GM19025 (cell line): ENCODE data around the gene RFLNA.

Experiments used
- ATAC-seq: cut with Tn5 transposase; IDR thresholded peaks from one replicate; pipeline ENCODE4 v1.9.1; 2021; ENCODE audit warnings: mild to moderate bottlenecking, low read depth, moderate library complexity; ENCODE audit not compliant: unreplicated experiment

RFLNA gene

DNA sequence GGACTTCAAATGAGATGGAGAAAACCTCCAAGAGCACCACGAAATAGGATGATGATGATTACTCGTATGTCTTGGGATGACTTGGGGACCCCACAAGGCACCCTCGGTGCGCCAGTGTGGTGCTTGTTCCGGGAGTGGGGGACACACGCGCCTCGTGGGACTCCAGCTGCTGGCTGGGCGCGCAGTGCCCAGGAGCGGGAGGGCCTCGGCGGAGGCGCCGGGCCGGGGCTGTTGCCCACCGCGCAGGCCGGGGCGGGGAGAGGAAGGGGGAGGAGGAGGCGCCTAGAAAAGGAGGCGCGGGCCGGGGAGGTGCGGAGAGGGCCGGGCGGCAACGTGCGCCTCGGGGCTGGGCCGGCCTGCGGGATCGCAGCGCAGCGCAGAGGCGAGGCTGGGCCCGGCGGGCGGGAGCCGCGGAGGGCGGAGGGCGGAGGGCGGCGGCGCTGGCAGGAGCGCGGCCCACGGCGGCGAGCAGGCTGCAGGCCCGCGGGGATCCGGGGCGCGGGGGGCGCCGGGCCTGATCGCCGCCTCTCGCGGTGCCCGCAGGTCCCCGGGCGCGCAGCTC is at the start of gene RFLNA:
RFLNA (plus strand) TSS at position 314 of the 562 bp plus-strand sequence. CDS start 337 bp downstream, outside the sequence.
- ATAC-seq = no peak

DNA sequence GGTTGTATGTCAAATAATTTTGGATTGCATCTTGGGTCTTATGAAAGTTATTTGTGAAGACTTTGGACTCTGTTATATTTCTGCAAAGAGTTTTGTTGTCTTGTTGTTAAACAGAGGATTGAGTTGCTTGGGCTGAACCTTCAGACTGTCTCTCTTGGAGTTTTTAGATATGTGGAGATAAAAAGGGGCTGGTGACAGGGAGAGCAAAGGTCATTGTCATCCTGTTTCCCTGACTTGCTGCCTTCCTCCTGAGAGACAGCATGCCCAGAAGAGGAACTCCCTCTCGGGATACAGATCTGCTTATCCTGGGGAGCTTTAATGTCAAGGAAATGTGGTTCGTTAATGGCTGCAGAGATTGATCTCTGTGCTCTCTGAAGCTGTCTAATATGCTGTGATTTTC is 47.6 kb upstream of the RFLNA start:
- ATAC-seq = no peak

GRCh38 chr12:124248941-124249825 is 45.7 kb upstream of the RFLNA start:
- ATAC-seq = no peak

DNA sequence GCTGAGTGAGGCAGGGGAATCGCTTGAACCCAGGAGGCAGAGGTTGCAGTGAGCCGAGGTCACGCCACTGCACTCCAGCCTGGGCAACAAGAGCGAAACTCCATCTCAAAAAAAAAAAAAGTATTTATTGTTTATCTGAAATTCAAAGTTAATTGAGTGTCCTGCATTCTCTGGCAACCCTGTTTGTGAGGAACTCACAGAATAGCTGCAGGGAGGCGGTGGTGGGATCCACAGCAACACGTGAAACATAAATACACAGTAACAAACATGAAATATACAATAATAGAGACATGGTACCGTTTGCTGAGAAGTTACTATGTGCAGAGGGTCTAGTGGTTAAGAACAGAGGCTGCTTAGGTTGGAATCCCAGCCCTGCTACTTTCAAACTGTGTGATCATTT is 43.7 kb upstream of the RFLNA start:
- no peak for ATAC-seq

DNA sequence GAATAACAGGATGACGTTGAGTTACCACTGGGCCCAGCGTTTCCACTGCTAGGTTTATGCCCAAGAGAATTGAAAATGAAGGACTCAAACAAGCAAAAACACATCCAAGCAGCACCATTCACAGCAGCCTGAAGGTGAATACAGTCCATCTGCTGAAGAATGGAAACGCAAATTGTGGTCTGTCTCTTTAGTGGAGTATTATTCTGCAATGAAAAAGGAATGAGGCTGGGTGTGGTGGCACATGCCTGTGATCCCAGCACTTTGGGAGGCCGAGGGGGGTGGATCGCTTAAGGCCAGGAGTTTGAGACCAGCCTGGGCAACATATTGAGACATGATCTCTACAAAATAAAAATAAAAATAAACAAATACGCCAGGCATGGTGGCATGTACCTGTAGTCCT is 41.9 kb upstream of the RFLNA start:
- no peak for ATAC-seq

DNA sequence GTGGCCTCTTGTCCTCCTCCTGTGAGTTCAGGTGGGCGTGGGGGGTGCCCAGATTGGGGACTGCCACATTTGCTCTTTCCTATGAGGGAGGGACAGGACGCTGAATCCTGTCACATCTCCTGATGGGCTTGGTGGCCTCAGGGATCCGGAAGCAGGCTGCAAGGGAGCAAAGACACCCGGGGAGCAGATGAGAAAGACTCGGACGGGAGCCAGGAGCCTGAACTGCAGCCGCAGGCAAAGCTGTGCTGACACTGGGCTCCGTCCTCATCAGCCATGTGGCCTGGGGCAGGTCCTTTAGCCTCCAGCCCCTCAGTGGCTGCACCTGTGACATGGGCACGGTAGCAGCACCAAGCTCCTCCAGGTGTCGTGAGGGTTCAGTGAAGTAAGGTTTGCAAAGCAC is 40.8 kb upstream of the RFLNA start:
- no peak for ATAC-seq

DNA sequence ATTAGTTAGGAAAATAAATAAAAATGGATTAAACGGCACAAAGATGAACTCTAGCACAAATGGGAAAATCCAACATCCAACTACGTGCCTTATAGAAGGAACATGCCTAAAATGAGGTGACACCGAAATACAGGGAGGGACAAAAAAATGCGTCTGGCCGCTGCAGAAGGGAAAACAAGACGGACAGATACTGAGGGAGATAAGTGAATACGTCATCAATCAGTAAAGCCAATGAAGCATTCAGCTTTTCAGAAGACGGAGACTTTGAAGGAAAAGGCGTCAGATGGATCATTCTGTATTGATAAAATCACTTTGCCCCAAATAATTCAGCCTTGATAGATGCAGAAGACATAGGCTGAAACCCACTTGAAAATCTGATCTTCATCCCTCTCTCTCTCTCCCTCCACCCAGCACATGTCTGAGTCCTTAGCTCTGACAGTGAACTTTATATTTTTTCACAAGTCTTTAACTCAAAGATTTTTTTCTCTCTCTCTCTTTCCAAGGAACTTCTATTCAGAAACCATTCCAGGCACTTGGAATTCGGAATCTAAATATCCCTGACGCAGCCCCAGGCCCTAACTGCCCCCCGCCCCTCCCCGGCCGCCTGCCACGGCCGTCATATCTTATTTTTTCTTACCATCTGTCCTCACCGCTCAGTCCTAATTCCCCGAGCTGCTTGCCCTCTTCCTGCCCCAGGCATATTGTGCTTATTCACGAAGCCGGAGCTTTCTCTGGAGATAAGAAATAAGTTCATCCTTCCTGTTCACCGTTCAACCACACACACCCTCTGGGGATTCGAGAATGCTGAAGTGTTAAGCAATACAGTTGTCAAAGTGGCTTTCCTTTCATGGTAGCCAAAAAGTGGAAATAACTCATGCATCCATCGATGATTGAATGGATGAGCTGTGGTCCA is 35.5 kb upstream of the RFLNA start:
- ATAC-seq = no peak

DNA sequence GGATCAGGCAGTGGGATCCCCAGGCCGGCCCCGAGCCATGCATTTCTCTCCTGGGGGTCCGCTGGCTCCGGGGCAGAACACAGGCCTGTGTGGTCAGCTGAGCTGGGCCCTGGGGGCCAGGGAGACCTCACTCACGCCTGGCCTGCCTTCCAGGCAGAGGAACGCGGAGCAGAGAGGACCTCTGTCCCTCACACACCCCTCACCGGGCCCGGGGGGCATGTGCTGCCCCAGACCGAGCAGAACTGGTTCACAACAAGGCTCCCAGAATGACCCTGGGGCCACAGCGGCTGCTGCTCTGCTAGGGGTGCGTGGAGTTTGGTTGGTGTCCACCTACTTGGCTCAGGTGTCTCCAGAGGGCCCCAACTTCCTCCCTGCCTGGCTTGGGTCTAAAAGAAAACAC is 33.0 kb upstream of the RFLNA start:
- ATAC-seq = no peak

GRCh38 chr12:124264089-124264795 is 30.7 kb upstream of the RFLNA start:
- ATAC-seq = no peak

DNA sequence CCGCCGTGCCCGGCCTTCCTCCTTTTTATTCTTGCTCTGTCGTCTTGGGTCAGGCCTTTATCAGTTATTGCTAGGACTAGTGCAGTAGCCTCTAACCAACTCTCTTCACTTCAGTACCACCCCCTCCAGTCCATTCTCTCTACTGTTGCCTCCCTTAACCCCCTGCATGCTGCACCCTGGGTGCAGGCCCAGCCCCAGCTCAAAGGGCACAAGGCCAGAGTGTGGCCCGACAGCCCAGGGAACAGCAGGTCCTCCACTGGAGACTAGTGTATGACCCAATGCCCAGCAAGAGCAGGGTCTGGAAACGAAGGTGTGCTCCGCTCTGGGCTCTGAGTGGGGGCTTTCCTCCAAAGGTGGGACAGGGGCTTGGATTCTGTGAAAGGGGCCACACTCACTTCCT is 30.0 kb upstream of the RFLNA start:
- no peak for ATAC-seq

GRCh38 chr12:124267205-124267778 is 27.6 kb upstream of the RFLNA start:
- ATAC-seq = no peak

GRCh38 chr12:124270671-124271070 is 24.2 kb upstream of the RFLNA start:
- no peak for ATAC-seq

GRCh38 chr12:124273630-124274029 is 21.3 kb upstream of the RFLNA start:
- ATAC-seq = no peak

DNA sequence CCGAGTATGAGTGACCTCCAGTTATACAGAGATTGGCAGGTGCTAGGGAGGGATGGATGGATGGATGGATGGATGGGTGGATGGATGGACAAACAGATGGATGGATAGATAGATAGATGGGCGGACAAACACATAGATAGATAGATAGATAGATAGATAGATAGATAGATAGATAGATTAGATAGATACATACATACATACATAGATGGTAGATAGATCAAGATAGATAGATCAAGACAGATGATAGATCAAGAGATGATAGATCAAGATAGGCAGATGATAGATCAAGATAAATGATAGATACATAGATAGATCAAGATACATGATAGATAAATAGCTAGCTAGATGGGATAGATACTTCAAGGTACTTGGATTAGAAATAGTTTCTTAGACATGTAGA is 18.6 kb upstream of the RFLNA start:
- ATAC-seq = no peak

DNA sequence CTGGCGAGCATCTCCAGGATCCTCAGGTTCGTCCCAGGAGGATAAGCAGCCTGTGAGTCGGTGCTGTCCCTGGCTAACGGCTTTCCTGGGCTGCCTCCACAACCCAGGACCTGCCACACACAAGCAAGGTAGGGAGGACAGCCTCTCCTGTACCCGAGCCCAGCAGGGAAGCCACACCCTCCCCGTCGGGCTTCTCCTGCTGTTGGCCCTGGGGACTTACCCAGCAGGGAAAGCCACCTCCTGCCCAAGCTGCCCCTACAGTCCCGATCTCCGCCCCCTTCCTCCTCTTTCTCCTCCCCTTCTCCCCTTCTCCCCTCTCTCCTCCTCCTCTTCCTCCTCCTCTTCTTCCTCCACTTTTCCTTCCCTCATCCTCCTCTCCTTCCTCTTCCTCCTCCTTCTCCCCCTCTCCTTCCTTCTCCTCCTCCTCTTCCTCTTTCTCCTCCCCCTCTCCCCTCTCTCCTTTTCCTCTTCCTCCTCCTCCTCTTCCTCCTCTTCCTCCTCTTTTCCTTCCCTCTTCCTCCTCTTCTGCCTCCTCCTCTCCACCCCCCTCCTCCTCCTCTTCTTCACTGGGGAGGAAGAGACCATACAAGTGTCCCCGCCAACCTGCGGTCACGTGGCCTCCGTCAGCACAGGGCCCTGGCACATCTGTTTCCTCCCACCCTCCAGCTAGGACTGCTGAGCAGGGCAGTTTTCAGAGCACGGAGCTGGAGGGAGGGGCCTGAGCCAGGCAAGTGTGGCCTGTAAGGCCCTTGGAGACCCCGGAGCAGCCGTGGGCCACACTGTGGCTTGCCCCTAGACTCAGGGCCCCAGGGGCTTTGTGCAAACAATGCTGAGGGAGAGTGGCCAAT is 17.3 kb upstream of the RFLNA start:
- ATAC-seq = no peak

GRCh38 chr12:124278389-124279101 is 16.3 kb upstream of the RFLNA start:
- ATAC-seq = no peak

GRCh38 chr12:124279315-124279714 is 15.6 kb upstream of the RFLNA start:
- no peak for ATAC-seq

DNA sequence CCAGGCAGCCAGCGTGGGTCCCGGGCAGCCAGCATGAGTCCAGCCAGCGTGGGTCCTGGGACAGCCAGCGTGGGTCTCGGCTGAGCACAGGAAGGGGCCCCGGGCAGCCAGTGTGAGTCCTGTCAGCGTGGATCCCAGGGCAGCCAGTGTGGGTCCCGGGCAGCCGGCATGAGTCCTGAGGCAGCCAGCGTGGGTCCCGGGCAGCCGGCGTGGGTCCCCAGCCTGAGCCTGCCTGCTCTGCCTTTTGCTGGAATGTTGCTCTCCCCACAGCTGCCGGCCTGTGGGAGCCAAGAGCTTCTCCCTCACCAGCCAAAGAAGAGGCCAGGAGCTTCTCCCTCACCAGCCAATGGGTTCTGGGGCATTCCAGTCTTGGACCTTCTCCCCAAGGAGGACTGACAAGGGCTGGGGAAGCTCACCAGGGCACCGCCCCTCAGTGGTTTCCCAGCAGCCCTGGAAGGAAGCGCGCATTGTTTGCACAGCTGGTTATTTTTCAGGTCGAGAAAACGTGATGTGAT is 15.0 kb upstream of the RFLNA start:
- no peak for ATAC-seq
